Stimulated activated CD8-positive, alpha-beta memory T cell treated with anti-CD3 and anti-CD28 coated beads, Interleukin-7, amount 100 ng/mL, for 48 hours (primary cell): ENCODE measurements around the gene TMEM151B.
A peak's percentile ranks its signal among the peaks of the same experiment; 100 is the strongest.

Experiments
- DNase-seq, 2 donors: peaks; one replicate each; pipeline ENCODE4 v3.0.0-alpha.2; 2020; ENCODE audit warnings: low read depth in 1 of 2; ENCODE audit errors: extremely low read depth in 1 of 2

TMEM151B gene

GRCh38 chr6:44232676-44233566 lies 37.3 kb upstream of the TMEM151B start:
- no peak for DNase-seq

DNA sequence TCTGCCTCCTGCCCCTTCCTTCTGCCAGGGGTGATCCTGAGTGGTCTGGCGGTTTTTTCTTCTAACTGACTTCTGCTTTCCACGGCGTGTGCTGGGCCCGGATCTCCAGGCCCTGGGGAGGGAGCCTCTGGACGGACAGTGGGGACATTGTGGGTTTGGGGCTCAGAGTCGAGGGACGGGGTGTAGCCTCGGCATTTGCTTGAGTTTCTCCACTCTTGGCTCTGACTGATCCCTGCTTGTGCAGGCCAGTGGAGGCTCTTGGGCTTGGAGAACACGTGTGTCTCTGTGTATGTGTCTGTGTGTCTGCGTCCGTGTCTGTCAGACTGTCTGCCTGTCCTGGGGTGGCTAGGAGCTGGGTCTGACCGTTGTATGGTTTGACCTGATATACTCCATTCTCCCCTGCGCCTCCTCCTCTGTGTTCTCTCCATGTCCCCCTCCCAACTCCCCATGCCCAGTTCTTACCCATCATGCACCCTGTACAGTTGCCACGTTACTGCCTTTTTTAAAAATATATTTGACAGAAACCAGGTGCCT lies 36.6 kb upstream of the TMEM151B start:
- DNase-seq = no peak

DNA sequence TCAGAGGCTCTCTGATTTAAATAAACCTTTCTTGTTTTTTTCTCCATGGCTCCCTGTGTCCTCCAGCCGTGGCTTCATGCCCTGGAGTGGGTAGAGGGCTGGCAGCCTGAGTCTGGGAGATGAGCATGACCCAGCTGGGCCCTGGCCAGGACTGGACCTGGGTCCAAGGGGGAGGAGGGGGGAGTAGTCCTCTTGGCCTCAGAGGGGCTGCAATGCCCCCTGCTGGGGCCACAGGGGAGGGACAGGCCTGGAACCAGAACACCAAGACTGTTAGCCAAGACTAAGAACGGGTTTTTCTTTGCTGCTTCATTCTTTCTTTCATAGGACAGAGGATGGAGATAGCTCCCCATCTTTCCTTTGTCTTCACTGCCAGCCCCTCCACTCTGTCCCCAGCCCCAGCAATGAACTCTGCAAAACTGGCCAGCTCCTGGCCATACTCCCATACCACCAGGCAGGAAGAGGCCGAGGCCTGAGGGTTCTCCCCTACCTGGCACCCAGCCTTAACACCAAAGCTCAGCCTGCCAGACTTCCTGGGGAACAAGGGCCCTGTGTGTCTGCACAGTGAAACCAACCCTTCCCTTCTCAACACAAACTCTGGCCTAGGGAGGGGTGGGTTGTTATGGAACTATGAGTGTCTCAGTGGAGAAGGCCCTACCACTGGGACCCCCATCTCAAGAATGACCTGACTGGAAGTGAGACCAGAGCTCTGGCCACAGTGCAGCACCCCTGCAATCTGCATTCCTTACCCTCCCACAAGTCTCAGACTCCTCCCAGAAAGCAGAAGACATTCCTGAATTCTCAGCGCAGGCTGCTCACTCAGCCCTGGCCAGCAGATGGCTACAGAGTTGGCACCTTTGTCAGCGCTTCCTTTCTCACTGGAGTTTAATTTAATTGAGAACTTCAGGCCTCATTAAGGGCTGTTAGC lies 35.9 kb upstream of the TMEM151B start:
- no peak for DNase-seq

GRCh38 chr6:44235269-44235668 lies 35.0 kb upstream of the TMEM151B start:
- DNase-seq = no peak

DNA sequence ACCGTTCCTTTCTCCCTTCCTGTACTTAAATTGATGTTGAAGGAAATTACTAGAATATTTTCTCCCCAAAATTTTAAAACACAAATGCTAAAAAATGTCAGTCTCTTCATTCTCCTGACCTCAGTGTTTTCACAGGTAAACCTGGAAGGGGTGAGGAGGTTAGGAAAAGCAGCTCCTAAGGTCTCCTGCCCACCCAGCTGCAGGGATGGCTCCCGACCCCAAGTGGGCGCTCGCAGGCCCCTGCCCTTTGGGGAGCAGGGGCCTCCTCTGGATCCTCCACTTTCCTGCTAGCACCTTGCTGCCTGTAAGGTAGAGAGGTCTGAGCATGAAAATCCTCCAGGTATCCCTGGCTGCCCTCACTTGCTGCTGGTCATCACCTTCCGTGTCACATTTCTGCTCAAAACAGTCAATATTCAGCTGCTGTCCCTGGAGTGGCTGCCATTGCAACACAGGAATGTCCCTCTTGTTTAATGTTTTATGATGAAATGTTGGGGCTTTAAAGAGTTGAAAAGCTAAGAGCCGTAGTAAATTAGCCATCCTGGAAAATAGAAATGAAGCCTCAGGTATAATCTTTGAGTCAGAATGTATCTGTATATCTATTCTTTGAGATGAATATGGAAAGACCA lies 34.2 kb upstream of the TMEM151B start:
- no peak for DNase-seq

DNA sequence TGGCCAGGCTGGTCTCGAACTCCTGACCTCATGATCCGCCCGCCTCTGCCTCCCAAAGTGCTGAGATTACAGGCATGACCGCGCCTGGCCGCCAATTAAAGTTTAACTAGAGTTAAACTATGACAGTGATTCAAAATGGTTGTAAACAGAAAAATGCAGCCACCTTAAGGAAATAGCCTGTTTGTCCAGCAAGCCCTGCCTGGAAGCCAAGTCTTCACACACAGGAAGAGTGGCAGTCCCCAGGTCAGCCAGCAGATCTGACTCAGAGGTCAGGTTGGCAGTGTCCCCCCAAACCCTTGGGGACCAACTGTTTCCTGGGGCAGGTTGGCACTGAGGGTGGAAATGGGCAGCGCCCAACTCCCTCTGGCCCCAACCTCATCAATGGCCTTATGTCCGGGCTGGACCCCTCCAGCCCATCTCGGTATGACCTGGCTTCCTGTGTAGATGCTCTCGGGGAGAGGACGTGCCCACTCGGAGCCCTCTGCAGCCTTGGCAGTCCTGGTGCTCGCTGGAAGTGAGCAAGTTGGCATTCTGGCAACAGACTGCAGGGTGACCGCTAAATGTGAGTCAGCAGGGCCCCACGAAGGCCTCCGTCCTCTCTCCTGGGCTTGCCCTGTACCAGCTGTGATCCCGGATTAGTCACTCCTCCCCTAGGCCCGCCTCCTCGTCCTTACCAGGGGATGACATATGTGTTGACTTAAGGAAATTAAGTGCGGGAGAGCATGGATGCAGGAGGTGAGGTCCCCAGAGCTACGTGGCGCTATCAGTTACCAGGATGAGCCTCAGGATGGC lies 33.0 kb upstream of the TMEM151B start:
- peak in 1 of 2 donors; percentile 80 for DNase-seq

GRCh38 chr6:44237813-44238433 lies 32.3 kb upstream of the TMEM151B start:
- DNase-seq = peak; percentile 60 to 84

GRCh38 chr6:44238687-44239350 lies 31.4 kb upstream of the TMEM151B start:
- DNase-seq = no peak

DNA sequence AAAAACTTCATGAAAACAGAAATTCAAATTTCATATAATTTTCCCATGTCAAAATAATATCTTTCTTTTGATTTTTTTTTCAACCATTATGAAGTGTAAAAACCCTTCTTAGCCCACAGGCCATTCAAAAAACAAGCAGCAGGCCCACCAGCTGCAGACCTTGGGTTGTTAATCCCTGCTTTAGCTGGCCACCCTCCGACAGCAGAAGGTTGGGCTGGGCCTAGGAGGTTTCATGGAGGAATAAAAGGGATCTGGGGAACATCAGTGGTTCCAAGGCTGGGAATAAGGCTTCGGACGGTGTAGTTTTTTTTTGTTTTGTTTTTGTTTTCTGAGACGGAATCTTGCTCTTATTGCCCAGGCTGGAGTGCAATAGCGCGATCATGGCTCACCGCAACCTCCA lies 26.9 kb upstream of the TMEM151B start:
- no peak for DNase-seq

DNA sequence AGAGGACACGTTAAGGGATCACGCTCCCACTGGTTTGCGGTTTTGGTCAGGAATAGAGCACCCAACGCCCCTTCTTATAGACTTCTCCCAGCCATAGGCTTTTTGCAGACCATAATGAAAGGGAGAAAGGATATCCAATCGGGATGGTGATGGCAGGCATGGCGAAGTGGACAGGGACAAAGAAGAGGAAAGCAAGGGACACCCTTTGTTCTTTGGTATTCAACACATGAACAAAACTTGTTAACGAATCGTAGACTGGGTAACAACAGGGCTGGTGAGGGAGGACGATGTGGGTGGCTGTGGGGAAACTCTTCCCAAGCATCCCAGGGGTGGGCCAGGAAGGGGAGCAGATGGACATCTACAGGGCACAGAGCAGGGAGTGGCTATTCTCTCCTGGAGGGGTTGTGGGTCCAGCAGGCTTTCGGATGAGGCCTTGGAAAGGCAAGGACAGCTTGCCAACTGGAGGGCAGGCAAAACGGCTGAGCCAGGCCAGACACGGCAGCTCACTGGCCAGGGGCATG lies 24.8 kb upstream of the TMEM151B start:
- no peak for DNase-seq

- peak; percentile 80 to 83 for DNase-seq
These were observed 24.2 kb upstream of the TMEM151B start for GRCh38 chr6:44245912-44246662.

GRCh38 chr6:44246663-44247337 lies 23.4 kb upstream of the TMEM151B start, which contains the start of gene HSP90AB1:
TSS of gene HSP90AB1 (plus strand) at chr6:44247101. CDS start at chr6:44248630, 1,529 bp downstream.
- peak; percentile 90 to 97 for DNase-seq

GRCh38 chr6:44247338-44248302 lies 22.6 kb upstream of the TMEM151B start:
- DNase-seq = peak; percentile 71 to 82

GRCh38 chr6:44248579-44248978 lies 21.7 kb upstream of the TMEM151B start:
- no peak for DNase-seq

GRCh38 chr6:44249082-44249748 lies 21.0 kb upstream of the TMEM151B start:
- DNase-seq = no peak
